ENCODE measurements around the gene GSG1L. TPM values are rescaled to one million over a fixed set of nuclear protein-coding genes. Genes with fewer than 3 reads are reported as not detected.
A peak's percentile ranks its signal among the peaks of the same experiment; 100 is the strongest.

The GSG1L gene
- total RNA-seq, 1 donor from 2014 or later = 1.6 TPM

DNA sequence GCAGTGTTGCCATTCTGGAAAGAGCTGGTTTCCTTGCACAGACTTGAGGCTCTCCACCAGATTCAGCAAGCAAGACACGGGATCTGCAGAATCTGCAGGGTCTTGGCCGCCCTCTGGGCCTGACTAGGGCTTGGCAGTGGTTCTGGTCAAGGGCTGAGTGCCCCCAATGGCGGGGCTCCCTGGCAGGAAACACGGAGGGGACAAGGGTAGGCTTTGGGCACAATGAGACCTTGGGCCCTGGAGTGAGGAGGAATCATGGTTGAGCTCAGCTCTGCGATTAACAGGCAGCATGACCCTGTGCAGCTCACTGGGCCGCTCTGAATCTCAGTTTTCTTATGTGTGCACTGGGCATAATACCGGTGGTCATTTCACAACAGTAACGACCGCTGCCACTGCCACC, 249.9 kb downstream of the GSG1L start:
- no peaks in the 10 kb centered on the region for H3K4me1 ChIP-seq
- no peaks in the 10 kb centered on the region for H3K9me3 ChIP-seq
- H3K4me3 ChIP-seq = no peak overlapping the region
- intact Hi-C loops (cut with DNase I) = no loop called here
- H3K36me3 ChIP-seq = no peaks in the 10 kb centered on the region
- ATAC-seq (no peak), DNase-seq (peak; percentile 38)
- H3K27ac ChIP-seq = no peak overlapping the region
- TF ChIP-seq, protein P1, sequence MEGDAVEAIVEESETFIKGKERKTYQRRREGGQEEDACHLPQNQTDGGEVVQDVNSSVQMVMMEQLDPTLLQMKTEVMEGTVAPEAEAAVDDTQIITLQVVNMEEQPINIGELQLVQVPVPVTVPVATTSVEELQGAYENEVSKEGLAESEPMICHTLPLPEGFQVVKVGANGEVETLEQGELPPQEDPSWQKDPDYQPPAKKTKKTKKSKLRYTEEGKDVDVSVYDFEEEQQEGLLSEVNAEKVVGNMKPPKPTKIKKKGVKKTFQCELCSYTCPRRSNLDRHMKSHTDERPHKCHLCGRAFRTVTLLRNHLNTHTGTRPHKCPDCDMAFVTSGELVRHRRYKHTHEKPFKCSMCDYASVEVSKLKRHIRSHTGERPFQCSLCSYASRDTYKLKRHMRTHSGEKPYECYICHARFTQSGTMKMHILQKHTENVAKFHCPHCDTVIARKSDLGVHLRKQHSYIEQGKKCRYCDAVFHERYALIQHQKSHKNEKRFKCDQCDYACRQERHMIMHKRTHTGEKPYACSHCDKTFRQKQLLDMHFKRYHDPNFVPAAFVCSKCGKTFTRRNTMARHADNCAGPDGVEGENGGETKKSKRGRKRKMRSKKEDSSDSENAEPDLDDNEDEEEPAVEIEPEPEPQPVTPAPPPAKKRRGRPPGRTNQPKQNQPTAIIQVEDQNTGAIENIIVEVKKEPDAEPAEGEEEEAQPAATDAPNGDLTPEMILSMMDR (IDR thresholded peaks at IDR 0.05) = no peak
- peaks cover 9% of the 10 kb centered on the region for H3K27me3 ChIP-seq

DNA sequence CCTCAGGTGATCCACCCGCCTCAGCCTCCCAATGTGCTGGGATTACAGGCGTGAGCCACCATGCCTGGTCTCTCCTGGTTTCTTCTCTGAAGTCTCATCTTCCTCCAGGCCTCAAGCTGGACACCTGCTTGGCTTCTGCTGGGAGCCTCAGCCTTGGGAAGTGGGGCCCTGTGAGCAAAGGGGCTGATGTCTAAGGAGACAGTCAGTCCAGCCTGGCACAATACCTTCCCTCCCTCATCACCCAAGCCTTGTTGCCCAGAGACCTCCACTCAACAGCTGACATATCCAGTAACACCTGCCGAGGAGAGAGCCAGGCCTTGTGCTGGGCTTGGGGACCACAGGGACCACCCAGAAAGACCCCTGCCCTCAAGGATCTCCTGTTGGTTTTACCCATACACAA, 251.6 kb downstream of the GSG1L start:
- DNase-seq = peak; percentile 36

DNA sequence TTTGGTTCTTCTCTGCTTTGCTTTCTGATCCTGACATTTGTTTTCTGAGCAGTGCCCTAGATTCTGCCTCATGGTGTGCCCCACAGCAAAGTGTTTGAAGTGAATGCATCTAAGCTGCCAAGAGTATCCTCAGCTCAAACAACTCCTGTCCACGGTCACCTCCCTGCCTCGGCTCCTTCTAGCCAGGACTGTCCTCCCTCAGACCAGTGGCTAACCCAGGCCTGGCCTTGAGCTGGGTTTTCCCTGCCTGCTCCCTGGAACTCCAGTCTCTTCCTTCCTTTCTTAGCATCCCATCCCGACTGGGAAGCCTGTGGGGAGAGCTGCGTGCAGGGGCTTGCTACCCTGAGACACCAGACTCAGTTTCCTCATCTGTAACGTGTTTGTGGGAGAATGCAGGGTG, 256.5 kb downstream of the GSG1L start:
- intact Hi-C loops (cut with DNase I) = no loop called here
- no peaks in the 10 kb centered on the region for H3K36me3 ChIP-seq
- no peaks in the 10 kb centered on the region for H3K4me1 ChIP-seq
- ATAC-seq = no peak
- TF ChIP-seq, protein P1 (IDR thresholded peaks at IDR 0.05) = no peak
- H3K9me3 ChIP-seq = no peaks in the 10 kb centered on the region
- no peak overlapping the region for H3K4me3 ChIP-seq
- H3K27me3 ChIP-seq = no peaks in the 10 kb centered on the region
- DNase-seq = no peak
- no peak overlapping the region for H3K27ac ChIP-seq

More for the DNA sequence above, 251.6 kb downstream of the GSG1L start:
- no peak for ATAC-seq
- TF ChIP-seq, protein P1 (IDR thresholded peaks at IDR 0.05) = no peak
- intact Hi-C loops (cut with DNase I) = no loop called here
- peaks cover 9% of the 10 kb centered on the region for H3K27me3 ChIP-seq
- no peak overlapping the region for H3K4me3 ChIP-seq
- no peaks in the 10 kb centered on the region for H3K36me3 ChIP-seq
- H3K9me3 ChIP-seq = no peaks in the 10 kb centered on the region
- no peak overlapping the region for H3K27ac ChIP-seq
- no peaks in the 10 kb centered on the region for H3K4me1 ChIP-seq

DNA sequence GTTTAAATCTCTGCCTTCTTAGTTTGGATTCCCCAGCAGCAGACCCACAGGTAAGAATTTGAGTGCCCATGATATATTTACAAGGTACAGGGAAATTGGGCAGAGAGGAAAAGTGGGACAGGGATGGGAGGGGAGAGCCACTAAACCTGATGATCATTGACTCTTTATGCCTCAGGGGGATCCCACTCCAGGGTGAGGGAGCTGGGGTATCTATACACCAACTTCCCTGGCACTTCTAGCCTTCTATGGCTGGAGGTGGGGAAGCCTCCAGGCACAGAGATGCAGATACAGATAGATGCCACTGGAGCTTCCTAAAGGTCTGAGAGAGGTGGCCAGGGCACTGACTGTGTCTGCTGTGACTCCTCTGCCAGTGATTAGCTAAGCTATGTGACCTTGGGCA, 257.1 kb downstream of the GSG1L start:
- no peaks in the 10 kb centered on the region for H3K36me3 ChIP-seq
- H3K27me3 ChIP-seq = no peaks in the 10 kb centered on the region
- no peak for ATAC-seq
- H3K4me1 ChIP-seq = no peaks in the 10 kb centered on the region
- DNase-seq = no peak
- TF ChIP-seq, protein P1 (IDR thresholded peaks at IDR 0.05) = no peak
- no peak overlapping the region for H3K4me3 ChIP-seq
- H3K27ac ChIP-seq = no peak overlapping the region
- intact Hi-C loops (cut with DNase I) = no loop called here
- H3K9me3 ChIP-seq = no peaks in the 10 kb centered on the region

DNA sequence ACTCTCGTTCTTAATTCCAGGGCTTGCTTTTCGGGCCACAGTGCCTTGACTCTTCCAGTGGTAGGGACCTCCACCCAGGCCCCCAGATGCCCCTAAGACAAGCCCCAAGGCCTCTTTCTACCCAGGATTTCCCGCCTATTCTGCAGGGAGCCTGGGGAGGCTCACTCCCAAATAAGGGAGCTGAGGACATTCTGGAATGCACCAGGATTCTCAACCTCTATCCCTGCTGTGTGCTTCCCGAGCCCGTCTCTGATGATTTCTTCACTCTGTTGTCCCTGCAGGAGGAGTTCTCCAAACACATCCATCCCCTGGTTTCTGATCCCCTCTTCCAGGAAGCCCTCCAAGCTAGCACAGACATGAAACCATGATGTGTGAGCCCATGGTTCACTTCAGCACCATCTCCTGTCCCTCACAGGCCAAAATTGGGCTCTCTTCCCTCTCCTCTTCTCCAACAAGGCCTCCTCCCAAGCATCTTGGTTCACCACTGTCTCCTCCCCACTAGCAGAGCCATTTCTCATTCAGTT, 257.6 kb downstream of the GSG1L start:
- Histone ChIP-seq H3K4me1 (no peaks in the 10 kb centered on the region), H3K27me3 (no peaks in the 10 kb centered on the region), H3K9me3 (no peaks in the 10 kb centered on the region), H3K36me3 (no peaks in the 10 kb centered on the region), H3K27ac (no peak overlapping the region), H3K4me3 (no peak overlapping the region)
- no peak for DNase-seq
- TF ChIP-seq, protein P1 (IDR thresholded peaks at IDR 0.05) = no peak
- ATAC-seq = no peak
- intact Hi-C loops (cut with DNase I) = no loop called here

Data from upper lobe of right lung (tissue), 1 donor.